LNCaP clone FGC (cell line): ENCODE data around the gene TSNAXIP1.

Experiments
- DNase-seq: peaks from one replicate; pipeline ENCODE4 v3.0.0-alpha.2; 2011; ENCODE audit warnings: low read depth
- H3K4me3 ChIP-seq: 2 replicates; pipeline ENCODE4 v1.5.1; 2011; ENCODE audit warnings: mild to moderate bottlenecking, low read depth, low read length, control low read depth
- TF ChIP-seq, protein P1 (sequence below): IDR thresholded peaks from 2 replicates; pipeline ENCODE4 v1.5.1; 2012; ENCODE audit warnings: mild to moderate bottlenecking; ENCODE audit not compliant: control insufficient read depth, insufficient read depth; ENCODE audit errors: extremely low read depth

Gene TSNAXIP1, protein sequence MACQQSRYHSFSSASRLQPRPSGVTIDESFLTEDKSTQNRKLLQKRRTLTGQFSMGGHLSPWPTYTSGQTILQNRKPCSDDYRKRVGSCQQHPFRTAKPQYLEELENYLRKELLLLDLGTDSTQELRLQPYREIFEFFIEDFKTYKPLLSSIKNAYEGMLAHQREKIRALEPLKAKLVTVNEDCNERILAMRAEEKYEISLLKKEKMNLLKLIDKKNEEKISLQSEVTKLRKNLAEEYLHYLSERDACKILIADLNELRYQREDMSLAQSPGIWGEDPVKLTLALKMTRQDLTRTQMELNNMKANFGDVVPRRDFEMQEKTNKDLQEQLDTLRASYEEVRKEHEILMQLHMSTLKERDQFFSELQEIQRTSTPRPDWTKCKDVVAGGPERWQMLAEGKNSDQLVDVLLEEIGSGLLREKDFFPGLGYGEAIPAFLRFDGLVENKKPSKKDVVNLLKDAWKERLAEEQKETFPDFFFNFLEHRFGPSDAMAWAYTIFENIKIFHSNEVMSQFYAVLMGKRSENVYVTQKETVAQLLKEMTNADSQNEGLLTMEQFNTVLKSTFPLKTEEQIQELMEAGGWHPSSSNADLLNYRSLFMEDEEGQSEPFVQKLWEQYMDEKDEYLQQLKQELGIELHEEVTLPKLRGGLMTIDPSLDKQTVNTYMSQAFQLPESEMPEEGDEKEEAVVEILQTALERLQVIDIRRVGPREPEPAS

DNA sequence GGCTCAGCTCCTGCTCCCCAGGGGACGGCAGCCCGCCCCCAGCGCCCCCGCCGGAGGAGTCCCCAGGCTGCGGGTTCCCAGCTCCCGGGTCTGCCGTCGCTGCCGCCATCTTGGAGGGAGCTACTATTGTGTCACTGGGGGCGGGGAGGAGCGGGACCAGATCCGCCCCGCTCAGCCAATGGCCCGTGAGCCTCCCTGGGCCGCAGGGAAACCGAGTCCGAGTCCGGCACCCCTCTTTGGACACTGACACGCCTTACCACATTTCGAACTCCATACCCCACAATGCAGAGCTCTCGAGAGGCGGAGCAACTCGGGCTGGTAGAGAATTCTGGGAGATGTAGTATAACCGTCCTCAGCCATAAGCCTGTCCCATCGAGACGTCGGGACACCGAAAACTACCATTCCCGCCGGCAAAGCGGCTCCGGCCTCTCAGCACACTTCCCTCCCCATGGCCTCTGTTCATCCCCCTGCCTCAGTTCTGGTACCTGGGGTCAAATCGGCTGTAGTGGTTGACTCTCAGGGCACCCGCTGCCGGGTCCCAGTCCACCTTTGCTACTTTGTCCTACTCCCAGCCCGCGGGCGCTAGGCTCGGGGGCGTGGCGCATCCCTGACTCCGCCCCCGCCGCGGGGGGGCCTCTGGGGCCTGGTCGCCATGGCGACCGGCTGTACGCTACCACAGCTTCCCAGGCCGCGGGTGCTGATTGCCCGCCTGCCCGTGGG lies at the start of gene TSNAXIP1, which contains the start of gene RANBP10:
TSS of gene TSNAXIP1 (plus strand) at position 462 of the 720 bp plus-strand sequence. CDS start 261 bp downstream, outside the sequence.
TSS of gene RANBP10 (minus strand) at position 133 of the 720 bp plus-strand sequence. CDS start at position 109, 24 bp downstream.
- DNase-seq: peak; percentile 99
- peak within 1 kb of the TSS; percentile 99 for H3K4me3 ChIP-seq
- TF ChIP-seq, protein P1, sequence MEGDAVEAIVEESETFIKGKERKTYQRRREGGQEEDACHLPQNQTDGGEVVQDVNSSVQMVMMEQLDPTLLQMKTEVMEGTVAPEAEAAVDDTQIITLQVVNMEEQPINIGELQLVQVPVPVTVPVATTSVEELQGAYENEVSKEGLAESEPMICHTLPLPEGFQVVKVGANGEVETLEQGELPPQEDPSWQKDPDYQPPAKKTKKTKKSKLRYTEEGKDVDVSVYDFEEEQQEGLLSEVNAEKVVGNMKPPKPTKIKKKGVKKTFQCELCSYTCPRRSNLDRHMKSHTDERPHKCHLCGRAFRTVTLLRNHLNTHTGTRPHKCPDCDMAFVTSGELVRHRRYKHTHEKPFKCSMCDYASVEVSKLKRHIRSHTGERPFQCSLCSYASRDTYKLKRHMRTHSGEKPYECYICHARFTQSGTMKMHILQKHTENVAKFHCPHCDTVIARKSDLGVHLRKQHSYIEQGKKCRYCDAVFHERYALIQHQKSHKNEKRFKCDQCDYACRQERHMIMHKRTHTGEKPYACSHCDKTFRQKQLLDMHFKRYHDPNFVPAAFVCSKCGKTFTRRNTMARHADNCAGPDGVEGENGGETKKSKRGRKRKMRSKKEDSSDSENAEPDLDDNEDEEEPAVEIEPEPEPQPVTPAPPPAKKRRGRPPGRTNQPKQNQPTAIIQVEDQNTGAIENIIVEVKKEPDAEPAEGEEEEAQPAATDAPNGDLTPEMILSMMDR: no peak

DNA sequence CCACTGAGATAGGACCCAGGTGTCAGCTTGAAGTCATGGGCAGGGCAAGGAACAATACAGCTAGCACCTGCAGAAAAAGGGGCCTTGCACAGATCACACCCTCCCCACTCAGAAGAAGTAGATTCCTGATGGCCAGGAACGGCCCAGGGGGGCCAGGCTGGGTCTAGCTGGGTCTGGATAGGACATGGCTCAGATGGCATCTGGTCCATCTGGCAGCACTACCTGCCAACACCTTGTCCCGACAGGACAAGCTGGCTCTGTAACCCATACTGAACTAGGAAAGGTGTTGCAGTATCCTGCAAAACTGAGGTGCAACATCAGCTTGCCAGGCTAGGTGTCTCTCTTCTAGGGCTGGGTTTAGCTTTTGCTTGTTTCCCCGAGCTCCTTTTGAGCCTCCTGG lies 48.7 kb upstream of the TSNAXIP1 start:
- TF ChIP-seq, protein P1: no peak
- no peak overlapping the region for H3K4me3 ChIP-seq
- DNase-seq: no peak

DNA sequence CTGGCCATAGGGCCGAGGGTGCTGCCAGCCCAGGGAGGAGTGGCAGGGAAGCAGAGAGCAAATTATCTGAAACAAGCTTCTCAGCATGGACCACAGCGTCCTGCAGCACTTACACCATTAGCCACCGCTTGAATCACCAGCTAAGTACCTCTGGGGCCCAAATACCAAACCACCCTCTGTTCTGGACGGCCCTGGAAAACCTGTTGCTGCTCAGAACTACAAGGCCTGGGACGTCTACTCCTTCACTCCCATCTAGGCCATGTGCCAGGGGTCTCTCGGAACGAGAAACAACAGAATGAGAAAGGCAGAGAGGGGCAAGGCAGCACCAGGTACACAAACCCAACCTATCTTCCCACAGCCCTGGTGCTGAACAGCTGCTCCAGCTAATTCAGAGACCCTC lies 47.7 kb upstream of the TSNAXIP1 start:
- no peak overlapping the region for H3K4me3 ChIP-seq
- DNase-seq: no peak
- TF ChIP-seq, protein P1: no peak

DNA sequence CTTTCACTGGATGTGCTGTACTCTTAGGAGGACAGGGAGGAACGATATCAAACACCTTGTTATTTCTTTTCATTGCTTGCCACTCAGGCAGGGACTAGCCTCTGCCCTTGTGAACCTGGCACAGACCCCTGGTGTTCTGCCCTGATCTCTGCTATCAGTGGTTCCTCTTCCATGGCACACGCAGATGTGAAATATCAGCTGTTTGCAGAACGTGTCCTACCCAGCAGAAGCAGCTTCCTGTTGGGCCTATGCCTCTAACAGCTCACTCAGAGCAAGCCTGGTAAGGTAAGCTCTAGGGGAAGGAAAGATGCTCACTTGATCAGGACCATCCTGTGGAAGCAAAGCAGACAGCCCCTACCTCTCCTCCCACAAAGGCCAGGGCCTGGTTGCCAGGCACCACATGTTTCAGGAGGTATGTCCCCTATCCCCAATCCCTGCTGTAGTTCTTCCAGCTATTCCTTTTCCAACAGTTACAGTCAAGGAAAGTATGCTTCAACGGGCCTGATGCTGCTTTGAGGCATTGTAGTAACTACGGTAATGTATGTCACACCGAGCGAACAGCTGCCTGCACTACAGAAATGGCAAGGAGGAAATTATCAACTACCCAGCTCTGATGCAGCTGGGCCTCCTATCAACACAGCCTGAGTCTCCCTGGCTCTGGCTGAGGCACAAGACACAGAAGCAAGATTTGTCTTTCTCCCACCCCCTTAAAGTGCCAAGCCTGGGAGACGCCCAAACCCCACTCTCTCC lies 46.3 kb upstream of the TSNAXIP1 start:
- H3K4me3 ChIP-seq: no peak overlapping the region
- TF ChIP-seq, protein P1: no peak
- DNase-seq: peak; percentile 75

DNA sequence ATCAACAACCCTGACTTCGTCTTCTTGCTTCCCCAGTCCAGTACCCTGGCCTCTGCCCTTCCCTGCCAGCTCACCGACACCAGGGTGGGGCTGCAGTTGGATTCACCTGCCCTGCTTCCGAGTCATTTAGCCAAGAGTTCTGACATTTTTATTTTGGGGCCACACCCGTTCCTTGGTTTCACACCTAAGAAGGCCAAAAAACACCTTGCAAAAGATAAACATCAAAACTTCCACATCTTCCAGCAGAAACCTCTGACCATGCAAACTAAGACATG lies 45.8 kb upstream of the TSNAXIP1 start:
- no peak for DNase-seq
- no peak overlapping the region for H3K4me3 ChIP-seq
- TF ChIP-seq, protein P1: no peak

DNA sequence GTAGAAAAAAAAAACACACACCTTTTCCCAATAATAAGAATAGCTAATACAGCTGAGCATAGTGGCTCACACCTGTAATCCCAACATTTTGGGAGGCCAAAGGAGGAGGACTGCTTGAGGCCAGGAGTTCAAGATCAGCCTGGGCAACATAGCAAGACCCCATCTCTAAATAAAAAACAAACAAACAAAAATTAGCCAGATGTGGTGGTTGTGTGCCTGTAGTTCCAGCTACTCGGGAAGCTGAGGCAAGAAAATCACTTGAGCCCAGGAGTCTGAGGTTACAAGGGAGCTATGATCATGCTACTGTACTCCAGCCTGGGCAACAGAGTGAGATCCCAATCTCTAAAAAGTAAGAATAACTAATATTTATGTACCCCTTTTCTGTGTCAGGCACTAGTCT lies 44.8 kb upstream of the TSNAXIP1 start:
- H3K4me3 ChIP-seq: no peak overlapping the region
- TF ChIP-seq, protein P1: no peak
- no peak for DNase-seq
